Epithelial cell of umbilical artery (primary cell): ENCODE data around the gene TRIM72. TPM values are rescaled to one million over a fixed set of nuclear protein-coding genes. Genes with fewer than 3 reads are reported as not detected.

Experiments
- total RNA-seq: library from RNA; depleted of rRNA; stranded (reverse); fragments of >200 nt; gene quantifications from 2 replicates; pipeline ENCODE4 v1.2.3, GENCODE V29; 2014

TRIM72 gene
- not detected in 2 replicates for total RNA-seq

GRCh38 chr16:31213877-31214707 lies at the start of gene TRIM72:
Gene TRIM72 (plus strand): TSS chr16:31214119. CDS start chr16:31214739, 620 bp downstream.

GRCh38 chr16:31179747-31180459 lies 34.0 kb upstream of the TRIM72 start, which contains the start of gene FUS:
Gene FUS (plus strand): TSS chr16:31180139. CDS start chr16:31180215, 76 bp downstream.

DNA sequence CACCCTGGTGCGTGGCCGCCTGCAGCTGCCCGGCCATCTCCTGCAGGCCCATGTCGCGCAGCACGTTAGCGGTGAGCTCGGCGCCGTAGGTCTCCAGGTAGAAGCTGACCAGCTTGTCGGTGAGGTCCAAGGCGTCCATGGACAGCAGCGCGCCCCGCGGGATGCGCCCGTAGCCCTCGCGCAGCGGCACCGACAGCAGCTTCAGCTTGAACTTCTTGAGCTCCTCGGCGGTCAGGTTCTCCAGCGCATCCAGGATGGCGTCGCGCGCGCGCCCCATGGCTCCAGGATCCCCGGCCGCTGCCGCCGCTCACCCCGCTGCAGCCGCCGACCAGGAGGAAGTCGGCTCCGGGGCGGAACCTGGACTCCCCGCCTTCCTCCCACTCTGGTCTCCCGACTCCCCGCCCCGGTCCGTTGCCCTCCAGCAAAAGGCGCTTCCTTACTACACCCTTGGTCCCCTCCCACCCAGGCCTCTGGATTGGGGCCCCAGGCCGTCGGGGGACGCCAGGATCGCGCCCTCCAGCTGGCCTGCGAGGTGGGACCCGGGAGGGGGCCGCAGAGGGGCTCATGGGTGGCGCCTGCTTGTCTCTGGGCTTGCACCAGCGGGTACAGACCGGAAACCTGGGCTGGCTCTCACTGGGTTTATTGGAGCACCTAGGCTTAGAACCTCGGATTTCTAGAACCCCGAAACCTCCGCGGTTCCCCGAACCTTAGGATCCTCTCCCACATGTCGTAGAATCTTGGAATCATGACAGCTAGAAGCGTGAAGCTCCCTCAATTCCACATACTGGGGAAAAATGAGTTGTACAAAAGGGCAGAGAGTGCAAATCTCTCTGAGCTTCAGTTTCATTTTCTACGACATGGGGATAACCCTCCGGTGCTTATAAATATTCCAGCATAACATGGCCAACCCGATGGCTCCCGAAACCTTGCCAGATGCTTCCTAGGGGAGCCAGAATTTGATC lies 11.2 kb upstream of the TRIM72 start, which contains the start of gene PYCARD:
Gene PYCARD (minus strand): TSS at position 347 of the 962 bp plus-strand sequence. CDS start 70 bp downstream, at position 277.

DNA sequence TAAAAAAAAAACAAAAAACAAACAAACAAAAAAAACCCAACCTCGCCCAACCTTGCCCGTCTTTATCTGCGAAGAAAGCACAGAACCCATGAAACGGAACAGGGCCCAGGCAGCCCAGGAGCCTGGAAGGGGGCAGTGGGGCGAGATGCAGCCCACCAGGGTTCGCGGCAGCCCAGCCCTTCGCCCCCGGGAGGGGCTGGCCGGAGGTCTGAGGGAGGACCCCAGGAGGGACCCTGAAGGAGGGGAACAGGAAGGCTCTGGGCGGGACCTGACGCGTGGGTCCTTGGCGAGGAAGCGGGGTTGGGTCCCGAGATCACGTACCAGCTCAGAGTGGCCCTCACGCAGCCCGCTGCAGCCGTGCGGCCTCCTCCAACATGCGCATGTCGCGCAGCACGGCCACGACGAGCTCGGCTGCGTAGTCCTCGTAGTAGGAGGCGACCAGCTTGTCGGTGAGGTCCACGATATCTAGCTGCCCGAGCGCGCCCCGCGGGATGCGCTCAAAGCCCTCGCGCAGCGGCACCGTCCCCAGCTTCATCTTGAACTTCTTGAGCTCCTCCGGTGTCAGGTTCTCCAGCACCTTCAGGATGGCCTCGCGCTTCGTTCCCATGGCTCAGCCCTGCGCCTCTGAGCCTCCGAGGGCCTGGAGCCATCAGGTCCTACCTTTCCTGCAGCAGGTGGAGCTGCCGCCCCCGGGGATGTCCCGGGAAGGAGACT lies 2.7 kb downstream of the TRIM72 start, which contains the start of gene PYDC1:
Gene PYDC1 (minus strand): TSS at position 714 of the 714 bp plus-strand sequence. CDS start 107 bp downstream, at position 607.

Other genes starting within 250 kb of the TRIM72 start
- 2.3 and 2.6 TPM in 2 replicates for gene HSD3B7, start 228.9 kb upstream of the TRIM72 start, total RNA-seq
- gene STX1B, start 203.5 kb upstream of the TRIM72 start, total RNA-seq: under 0.01 TPM in 2 replicates
- 15.9 and 20.4 TPM in 2 replicates for gene STX4, start 180.6 kb upstream of the TRIM72 start, total RNA-seq
- 6.8 and 9.7 TPM in 2 replicates for gene ZNF668, start 139.9 kb upstream of the TRIM72 start, total RNA-seq
- 9.1 and 11.0 TPM in 2 replicates for gene ZNF646, start 139.7 kb upstream of the TRIM72 start, total RNA-seq
- gene PRSS53, start 125.2 kb upstream of the TRIM72 start, total RNA-seq: 0.32 and 1.2 TPM in 2 replicates
- gene VKORC1, start 119.3 kb upstream of the TRIM72 start, total RNA-seq: 82.5 and 95.8 TPM in 2 replicates
- 15.6 and 15.7 TPM in 2 replicates for gene BCKDK, start 105.7 kb upstream of the TRIM72 start, total RNA-seq
- gene KAT8, start 96.5 kb upstream of the TRIM72 start, total RNA-seq: 32.8 and 37.7 TPM in 2 replicates
- gene PRSS8, start 78.4 kb upstream of the TRIM72 start, total RNA-seq: not detected in 2 replicates
- 0.32 and 1.5 TPM in 2 replicates for gene PRSS36, start 64.1 kb upstream of the TRIM72 start, total RNA-seq
- gene FUS, start 34.0 kb upstream of the TRIM72 start, total RNA-seq: 59.9 and 74.4 TPM in 2 replicates
- 41.6 and 95.5 TPM in 2 replicates for gene PYCARD, start 11.4 kb upstream of the TRIM72 start, total RNA-seq
- gene PYDC1, start 3.0 kb downstream of the TRIM72 start, total RNA-seq: not detected in 2 replicates
- not detected in 2 replicates for gene ITGAM, start 45.9 kb downstream of the TRIM72 start, total RNA-seq
- 0.76 and 1.3 TPM in 2 replicates for gene ITGAX, start 141.1 kb downstream of the TRIM72 start, total RNA-seq
- gene ITGAD, start 179.2 kb downstream of the TRIM72 start, total RNA-seq: not detected in 2 replicates
- not detected in 2 replicates for gene COX6A2, start 214.2 kb downstream of the TRIM72 start, total RNA-seq
- under 0.01 and 0.15 TPM in 2 replicates for gene ZNF843, start 228.7 kb downstream of the TRIM72 start, total RNA-seq
- gene ARMC5, start 245.4 kb downstream of the TRIM72 start, total RNA-seq: 10.9 and 13.0 TPM in 2 replicates